Glomerular visceral epithelial cell (primary cell): ENCODE results near the gene TSHB.
"Not testable (repeated sequence)": the region's sequence is repeated elsewhere in the genome, so short reads cannot be mapped to it uniquely, and the experiment has no call there.

Experiments used
- DNase-seq: peaks from one replicate; pipeline ENCODE4 v3.0.0-alpha.2; 2016; ENCODE audit errors: extremely low spot score

The TSHB gene

GRCh38 chr1:115029526-115029925, at the start of gene TSHB:
Gene TSHB (plus strand): TSS chr1:115029826. CDS start chr1:115033363, 3,537 bp downstream.
- no peak for DNase-seq

GRCh38 chr1:114982251-114982650, 47.4 kb upstream of the TSHB start:
- no peak for DNase-seq

- DNase-seq = no peak
These were observed 43.3 kb upstream of the TSHB start for GRCh38 chr1:114986286-114986685.

- DNase-seq = no peak
These were observed 41.5 kb upstream of the TSHB start for GRCh38 chr1:114988095-114988494.

GRCh38 chr1:114997510-114998289, 31.9 kb upstream of the TSHB start:
- DNase-seq = no peak

GRCh38 chr1:115006191-115006590, 23.4 kb upstream of the TSHB start:
- DNase-seq = no peak

- no peak for DNase-seq
These were observed 17.6 kb upstream of the TSHB start for GRCh38 chr1:115012006-115012405.

- no peak for DNase-seq
These were observed 17.2 kb upstream of the TSHB start for GRCh38 chr1:115012434-115012833.

GRCh38 chr1:115013792-115014191, 15.8 kb upstream of the TSHB start:
- DNase-seq = no peak

- not testable (repeated sequence) for DNase-seq
These were observed 10.1 kb upstream of the TSHB start for GRCh38 chr1:115019549-115019948.

- DNase-seq = no peak
These were observed 8.5 kb upstream of the TSHB start for GRCh38 chr1:115021145-115021544.

GRCh38 chr1:115023593-115023992, 6.0 kb upstream of the TSHB start:
- DNase-seq = no peak

GRCh38 chr1:115031595-115031994, 2.0 kb downstream of the TSHB start:
- DNase-seq = no peak

- no peak for DNase-seq
These were observed 6.0 kb downstream of the TSHB start for GRCh38 chr1:115035652-115036051.

- no peak for DNase-seq
These were observed 7.3 kb downstream of the TSHB start for GRCh38 chr1:115036814-115037507.

- no peak for DNase-seq
These were observed 10.9 kb downstream of the TSHB start for GRCh38 chr1:115040501-115040900.

GRCh38 chr1:115041654-115042053, 12.0 kb downstream of the TSHB start:
- DNase-seq = peak; percentile 16

GRCh38 chr1:115046751-115047150, 17.1 kb downstream of the TSHB start:
- DNase-seq = no peak

- DNase-seq = no peak
These were observed 22.2 kb downstream of the TSHB start for GRCh38 chr1:115051850-115052249.

GRCh38 chr1:115052454-115053083, 22.9 kb downstream of the TSHB start:
- DNase-seq = peak; percentile 59

- peak; percentile 95 for DNase-seq
These were observed 26.8 kb downstream of the TSHB start for GRCh38 chr1:115056395-115056798.

- DNase-seq = no peak
These were observed 28.1 kb downstream of the TSHB start for GRCh38 chr1:115057661-115058254.
